Measurements from ENCODE around the gene IFNL2. TPM values are rescaled to one million over a fixed set of nuclear protein-coding genes. Genes with fewer than 3 reads are reported as not detected.
A peak's percentile ranks its signal among the peaks of the same experiment; 100 is the strongest.
"Not testable (repeated sequence)": the region's sequence is repeated elsewhere in the genome, so short reads cannot be mapped to it uniquely, and the experiment has no call there.

IFNL2 gene
- total and polyA plus RNA-seq, 2 donors (not counting 1 experiment from before 2014, with no cell fraction given): not detected

DNA sequence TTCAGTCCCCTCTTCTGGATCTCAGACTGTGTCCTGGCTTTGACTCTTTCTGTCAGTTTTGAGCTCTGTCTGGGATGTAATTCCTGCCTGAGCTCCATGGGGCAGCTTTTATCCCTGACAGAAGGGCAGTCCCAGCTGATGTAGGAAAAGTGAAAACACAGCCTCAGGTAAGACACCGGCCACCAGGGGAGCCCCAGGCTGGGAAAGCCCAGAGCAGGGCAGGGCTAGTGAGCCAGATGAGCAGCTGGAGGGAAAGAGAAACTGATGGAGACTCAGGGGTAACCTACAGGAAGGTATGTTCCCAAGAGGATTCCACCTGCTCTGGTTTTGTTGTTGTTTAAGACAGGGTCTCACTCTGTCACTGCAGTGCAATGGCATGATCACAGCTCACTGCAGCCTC lies 23.0 kb upstream of the IFNL2 start:
- ATAC-seq (ENCODE audit: low read depth); POLR2A ChIA-PET: not testable (repeated sequence)
- H3K27me3 Mint-ChIP-seq: peaks cover 13% of the 10 kb centered on the region

DNA sequence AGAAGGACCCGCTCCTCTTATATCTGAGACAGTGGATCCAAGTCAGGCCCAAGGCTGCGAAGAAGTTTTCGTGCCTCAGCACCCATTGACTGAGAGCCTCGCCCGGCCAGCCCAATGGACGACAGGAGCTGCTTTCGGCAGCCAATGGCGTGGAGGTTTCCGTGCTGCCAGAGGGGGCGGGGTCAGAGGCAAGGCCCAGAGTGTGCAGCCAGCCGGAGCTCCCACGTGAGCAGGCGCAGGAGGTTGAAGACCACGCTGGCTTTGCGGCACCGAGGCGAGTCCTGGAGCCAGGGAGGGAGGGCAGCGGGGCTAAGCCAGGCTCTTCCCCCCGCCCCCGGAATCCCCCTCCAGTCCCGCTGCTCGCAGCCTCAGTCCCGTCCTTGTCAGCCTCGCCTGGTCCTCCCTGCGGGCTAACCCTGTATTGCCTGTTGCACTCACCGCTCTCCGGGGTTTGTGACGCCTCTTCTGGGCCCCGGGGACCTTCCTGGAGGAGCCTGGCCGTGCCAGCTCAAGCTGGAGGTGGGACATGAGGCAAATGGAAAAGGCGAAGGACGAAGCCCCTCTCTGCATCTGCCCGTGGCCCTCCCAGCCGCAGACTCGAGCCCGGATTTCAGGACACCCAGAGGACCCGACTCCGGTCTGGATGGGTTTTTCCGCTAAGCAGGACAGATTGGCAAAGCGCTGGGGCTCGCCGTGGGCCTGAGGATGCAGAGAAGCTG lies 21.1 kb upstream of the IFNL2 start:
- Histone ChIP-seq H3K27ac (ENCODE audit: low read length in 2 of 2) (no peak overlapping the region), H3K36me3 (replicated peaks in 1 of 2; ENCODE audit: control extremely low read depth in 1 of 2, control insufficient read depth in 1 of 2, extremely low read depth in 1 of 2, insufficient read depth in 2 of 2, low read length in 1 of 2) (no peaks in the 10 kb centered on the region), H3K4me1 (ENCODE audit: control insufficient read depth in 2 of 2, insufficient read depth in 2 of 2, low read length in 2 of 2) (peaks cover 9 to 12% of the 10 kb centered on the region in 2 donors), H3K9ac (ENCODE audit: low read length) (no peak overlapping the region), H4K20me1 (ENCODE audit: control insufficient read depth, insufficient read depth, low read length, poor library complexity, severe bottlenecking) (no peaks in the 10 kb centered on the region), H3K9me3 (ENCODE audit: control extremely low read depth in 1 of 3, control insufficient read depth in 2 of 3, insufficient read depth in 1 of 3, low read length in 2 of 3) (no peaks in the 10 kb centered on the region), H3K4me2 (replicated peaks; ENCODE audit: low read depth, low read length, poor library complexity, severe bottlenecking) (peak overlapping the region; percentile 59), H3K4me3 (ENCODE audit: control extremely low read depth in 1 of 5, extremely low read depth in 1 of 5, insufficient read depth in 1 of 5, low read depth in 2 of 5, low read length in 4 of 5) (peak overlapping the region in 3 of 5 experiments; percentile 7 to 23 (median 10)), H3K27me3 (replicated peaks in 1 of 4; ENCODE audit: control extremely low read depth in 1 of 4, control insufficient read depth in 3 of 4, insufficient read depth in 4 of 4, low read length in 3 of 4) (peaks cover 0 to 15% (median 3%) of the 10 kb centered on the region in 4 experiments), H2AFZ (ENCODE audit: insufficient read depth, low read depth, low read length, poor library complexity, severe bottlenecking) (peak overlapping the region; percentile 54), H3K79me2 (ENCODE audit: control insufficient read depth, insufficient read depth, low read length) (no peaks in the 10 kb centered on the region)
- no peak for TF ChIP-seq EZH2 (IDR thresholded peaks at IDR 0.05; ENCODE audit: borderline replicate concordance, insufficient read depth, low read depth, low read length, poor library complexity, severe bottlenecking)
- TF ChIP-seq, protein P1, sequence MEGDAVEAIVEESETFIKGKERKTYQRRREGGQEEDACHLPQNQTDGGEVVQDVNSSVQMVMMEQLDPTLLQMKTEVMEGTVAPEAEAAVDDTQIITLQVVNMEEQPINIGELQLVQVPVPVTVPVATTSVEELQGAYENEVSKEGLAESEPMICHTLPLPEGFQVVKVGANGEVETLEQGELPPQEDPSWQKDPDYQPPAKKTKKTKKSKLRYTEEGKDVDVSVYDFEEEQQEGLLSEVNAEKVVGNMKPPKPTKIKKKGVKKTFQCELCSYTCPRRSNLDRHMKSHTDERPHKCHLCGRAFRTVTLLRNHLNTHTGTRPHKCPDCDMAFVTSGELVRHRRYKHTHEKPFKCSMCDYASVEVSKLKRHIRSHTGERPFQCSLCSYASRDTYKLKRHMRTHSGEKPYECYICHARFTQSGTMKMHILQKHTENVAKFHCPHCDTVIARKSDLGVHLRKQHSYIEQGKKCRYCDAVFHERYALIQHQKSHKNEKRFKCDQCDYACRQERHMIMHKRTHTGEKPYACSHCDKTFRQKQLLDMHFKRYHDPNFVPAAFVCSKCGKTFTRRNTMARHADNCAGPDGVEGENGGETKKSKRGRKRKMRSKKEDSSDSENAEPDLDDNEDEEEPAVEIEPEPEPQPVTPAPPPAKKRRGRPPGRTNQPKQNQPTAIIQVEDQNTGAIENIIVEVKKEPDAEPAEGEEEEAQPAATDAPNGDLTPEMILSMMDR (IDR thresholded peaks at IDR 0.05): no peak
- 56% methylated on average over 41 of the region's 42 CpGs for WGBS (ENCODE audit: insufficient coverage)
- H3K4me1 Mint-ChIP-seq: no peaks in the 10 kb centered on the region
- DNase-seq: no peak
- ChIA-PET CTCF (no interaction called here), POLR2A (no interaction called here)
- peak; percentile 58 for ATAC-seq (ENCODE audit: low read depth)
- no peak overlapping the region for H3K27ac Mint-ChIP-seq
- peak overlapping the region; percentile 13 for H3K4me3 Mint-ChIP-seq
- H3K27me3 Mint-ChIP-seq: peaks cover 13% of the 10 kb centered on the region
- H3K9me3 Mint-ChIP-seq (ENCODE audit: insufficient read depth): no peaks in the 10 kb centered on the region
- intact Hi-C loops (cut with micrococcal nuclease): no loop called here

More for the DNA sequence above, 23.0 kb upstream of the IFNL2 start:
- H3K9ac ChIP-seq (ENCODE audit: low read length); H3K9me3 ChIP-seq (ENCODE audit: control extremely low read depth in 1 of 3, control insufficient read depth in 2 of 3, insufficient read depth in 1 of 3, low read length in 2 of 3); H3K36me3 ChIP-seq (replicated peaks in 1 of 2; ENCODE audit: control extremely low read depth in 1 of 2, control insufficient read depth in 1 of 2, extremely low read depth in 1 of 2, insufficient read depth in 2 of 2, low read length in 1 of 2); H3K4me2 ChIP-seq (replicated peaks; ENCODE audit: low read depth, low read length, poor library complexity, severe bottlenecking); H3K4me3 ChIP-seq (ENCODE audit: control extremely low read depth in 1 of 5, extremely low read depth in 1 of 5, insufficient read depth in 1 of 5, low read depth in 2 of 5, low read length in 4 of 5); CTCF ChIA-PET; H3K27ac ChIP-seq (ENCODE audit: low read length in 2 of 2); H3K9me3 Mint-ChIP-seq (ENCODE audit: insufficient read depth); H3K4me1 Mint-ChIP-seq; H2AFZ ChIP-seq (ENCODE audit: insufficient read depth, low read depth, low read length, poor library complexity, severe bottlenecking); H3K4me3 Mint-ChIP-seq; intact Hi-C loops (cut with micrococcal nuclease); H3K27ac Mint-ChIP-seq; H4K20me1 ChIP-seq (ENCODE audit: control insufficient read depth, insufficient read depth, low read length, poor library complexity, severe bottlenecking); H3K79me2 ChIP-seq (ENCODE audit: control insufficient read depth, insufficient read depth, low read length); DNase-seq: not testable (repeated sequence)
- peaks cover 0 to 15% (median 3%) of the 10 kb centered on the region in 4 experiments for H3K27me3 ChIP-seq (replicated peaks in 1 of 4; ENCODE audit: control extremely low read depth in 1 of 4, control insufficient read depth in 3 of 4, insufficient read depth in 4 of 4, low read length in 3 of 4)
- peaks cover 9 to 12% of the 10 kb centered on the region in 2 donors for H3K4me1 ChIP-seq (ENCODE audit: control insufficient read depth in 2 of 2, insufficient read depth in 2 of 2, low read length in 2 of 2)
- WGBS (ENCODE audit: insufficient coverage): no CpG with 5 or more reads among the region's 1 CpG

Data from B cell (primary cell).